Kidney glomerular epithelial cell (primary cell): Measurements from ENCODE around the gene PLEK.

Experiments
- DNase-seq: peaks from one replicate; lab custom pipeline; 2025; lab: John Stamatoyannopoulos, UW

PLEK gene

GRCh38 chr2:68416081-68416675, 51.1 kb downstream of the PLEK start:
- no peak for DNase-seq

- no peak for DNase-seq
Observed at GRCh38 chr2:68417926-68418325, 52.8 kb downstream of the PLEK start.

- DNase-seq, result no peak
Observed at GRCh38 chr2:68418419-68418818, 53.3 kb downstream of the PLEK start.

GRCh38 chr2:68418855-68419254, 53.8 kb downstream of the PLEK start:
- no peak for DNase-seq

GRCh38 chr2:68420254-68420910, 55.3 kb downstream of the PLEK start:
- no peak for DNase-seq

- no peak for DNase-seq
Observed at GRCh38 chr2:68423966-68424650, 59.0 kb downstream of the PLEK start.

- DNase-seq, result no peak
Observed at GRCh38 chr2:68425503-68425902, 60.4 kb downstream of the PLEK start.

GRCh38 chr2:68426446-68426845, 61.4 kb downstream of the PLEK start:
- no peak for DNase-seq

- DNase-seq, result no peak
Observed at GRCh38 chr2:68426848-68427579, 61.9 kb downstream of the PLEK start.

- DNase-seq, result no peak
Observed at GRCh38 chr2:68428126-68428525, 63.0 kb downstream of the PLEK start.

GRCh38 chr2:68428746-68429145, 63.7 kb downstream of the PLEK start:
- DNase-seq, result no peak

GRCh38 chr2:68429311-68429826, 64.3 kb downstream of the PLEK start:
- DNase-seq, result no peak

- DNase-seq, result no peak
Observed at GRCh38 chr2:68431316-68431972, 66.4 kb downstream of the PLEK start.

GRCh38 chr2:68432696-68433658, 67.9 kb downstream of the PLEK start:
- no peak for DNase-seq

- no peak for DNase-seq
Observed at GRCh38 chr2:68434981-68435380, 69.9 kb downstream of the PLEK start.

- no peak for DNase-seq
Observed at GRCh38 chr2:68435615-68436014, 70.5 kb downstream of the PLEK start.

GRCh38 chr2:68436270-68436669, 71.2 kb downstream of the PLEK start:
- peak; percentile 30 for DNase-seq

- DNase-seq, result no peak
Observed at GRCh38 chr2:68438455-68439303, 73.6 kb downstream of the PLEK start.

- peak; percentile 77 for DNase-seq
Observed at GRCh38 chr2:68441179-68441993, 76.3 kb downstream of the PLEK start.
